ENCODE results near the gene RBM33. TPM values are rescaled to one million over a fixed set of nuclear protein-coding genes. Genes with fewer than 3 reads are reported as not detected.

Gene RBM33
- total and polyA plus RNA-seq, 2 of the 13 experiments (the other 11 are each of a cell fraction or from before 2014, with no cell fraction given), result 12.4 to 28.9 TPM

- peaks cover 37% of the 10 kb centered on the region for H3K4me1 ChIP-seq (ENCODE audit: insufficient read depth, low read length)
- peak overlapping the region in 1 of 3 experiments; percentile 36; a peak in 2 of 6 replicates for H3K4me3 ChIP-seq (replicated peaks in 1 of 3; ENCODE audit: insufficient read depth in 1 of 3, low read depth in 2 of 3, low read length in 3 of 3)
- no peaks in the 10 kb centered on the region for H3K79me2 ChIP-seq (ENCODE audit: insufficient read depth, low read length)
- DNase-seq (ENCODE audit: low spot score) (no peak), ATAC-seq (peak; percentile 13), FAIRE-seq (no peak)
- ChIA-PET CTCF (ENCODE audit: low intra/inter-chr PET ratio, low total read pairs) (no interaction called here), POLR2A (no interaction called here)
- H3K27ac ChIP-seq (ENCODE audit: extremely low read length, insufficient read depth, low read length), result no peak overlapping the region
- intact Hi-C loops (cut with micrococcal nuclease; ENCODE audit: unreplicated experiment) (no loop called here), in situ Hi-C loops (cut with HindIII; ENCODE audit: extremely low pct_ligation_motif_present, low pct_unique_long_range_greater_than_20kb) (no loop called here)
- 26% methylated on average over 18 of the region's 19 CpGs for WGBS (ENCODE audit: low lambda C conversion rate)
- H4K20me1 ChIP-seq (ENCODE audit: insufficient read depth, low read length), result no peaks in the 10 kb centered on the region
- H3K9ac ChIP-seq (ENCODE audit: insufficient read depth, low read depth, low read length), result no peak overlapping the region
- no peaks in the 10 kb centered on the region for H3K36me3 ChIP-seq (replicated peaks in 1 of 2; ENCODE audit: control insufficient read depth in 1 of 2, insufficient read depth in 2 of 2, low read length in 2 of 2)
- peaks cover 2 to 11% of the 10 kb centered on the region in 2 experiments; a peak in 2 of 5 replicates for H3K27me3 ChIP-seq (ENCODE audit: control insufficient read depth in 1 of 2, insufficient read depth in 2 of 2, low read length in 2 of 2)
- H2AFZ ChIP-seq (ENCODE audit: low read length), result no peak overlapping the region
- BruUV-seq (replicated peaks), result no TSS peak
- H3K4me2 ChIP-seq (ENCODE audit: low read depth, low read length), result peak overlapping the region; percentile 58
- H3K9me3 ChIP-seq (ENCODE audit: low read length), result no peaks in the 10 kb centered on the region
- TF ChIP-seq ZNF687 (CRISPR knock-in tag; IDR thresholded peaks at IDR 0.05) (peak; percentile 51), ELF1 (CRISPR knock-in tag; IDR thresholded peaks at IDR 0.05) (0 out of 2 replicates have a peak, but pooled peaks have one; percentile 15), ZNF572 (CRISPR knock-in tag; IDR thresholded peaks at IDR 0.05) (0 out of 2 replicates have a peak, but pooled peaks have one; percentile 25), HOXA9 (CRISPR knock-in tag; IDR thresholded peaks at IDR 0.05; ENCODE audit: borderline replicate concordance) (no peak), ZNF263 (CRISPR knock-in tag; IDR thresholded peaks at IDR 0.05) (no peak), RARA (CRISPR knock-in tag; IDR thresholded peaks at IDR 0.05) (0 out of 2 replicates have a peak, but pooled peaks have one; percentile 17), GABPA (IDR thresholded peaks at IDR 0.05; ENCODE audit: low read depth, low read length) (no peak; the same call in 1 of the 2 replicates), GABPA (CRISPR knock-in tag; IDR thresholded peaks at IDR 0.05; ENCODE audit: low read depth) (peak; percentile 58), RXRB (CRISPR knock-in tag; IDR thresholded peaks at IDR 0.05; ENCODE audit: borderline replicate concordance) (0 out of 2 replicates have a peak, but pooled peaks have one; percentile 21), RXRA (CRISPR knock-in tag; IDR thresholded peaks at IDR 0.05) (no peak), SAP130 (CRISPR knock-in tag; IDR thresholded peaks at IDR 0.05; ENCODE audit: low read depth) (0 out of 2 replicates have a peak, but pooled peaks have one; percentile 11), HOMEZ (CRISPR knock-in tag; IDR thresholded peaks at IDR 0.05; ENCODE audit: low read depth) (0 out of 2 replicates have a peak, but pooled peaks have one; percentile 15), ETV5 (CRISPR knock-in tag; IDR thresholded peaks at IDR 0.05; ENCODE audit: borderline replicate concordance) (peak; percentile 63; the same call in 1 of the 2 replicates)
- TF ChIP-seq, protein P1, sequence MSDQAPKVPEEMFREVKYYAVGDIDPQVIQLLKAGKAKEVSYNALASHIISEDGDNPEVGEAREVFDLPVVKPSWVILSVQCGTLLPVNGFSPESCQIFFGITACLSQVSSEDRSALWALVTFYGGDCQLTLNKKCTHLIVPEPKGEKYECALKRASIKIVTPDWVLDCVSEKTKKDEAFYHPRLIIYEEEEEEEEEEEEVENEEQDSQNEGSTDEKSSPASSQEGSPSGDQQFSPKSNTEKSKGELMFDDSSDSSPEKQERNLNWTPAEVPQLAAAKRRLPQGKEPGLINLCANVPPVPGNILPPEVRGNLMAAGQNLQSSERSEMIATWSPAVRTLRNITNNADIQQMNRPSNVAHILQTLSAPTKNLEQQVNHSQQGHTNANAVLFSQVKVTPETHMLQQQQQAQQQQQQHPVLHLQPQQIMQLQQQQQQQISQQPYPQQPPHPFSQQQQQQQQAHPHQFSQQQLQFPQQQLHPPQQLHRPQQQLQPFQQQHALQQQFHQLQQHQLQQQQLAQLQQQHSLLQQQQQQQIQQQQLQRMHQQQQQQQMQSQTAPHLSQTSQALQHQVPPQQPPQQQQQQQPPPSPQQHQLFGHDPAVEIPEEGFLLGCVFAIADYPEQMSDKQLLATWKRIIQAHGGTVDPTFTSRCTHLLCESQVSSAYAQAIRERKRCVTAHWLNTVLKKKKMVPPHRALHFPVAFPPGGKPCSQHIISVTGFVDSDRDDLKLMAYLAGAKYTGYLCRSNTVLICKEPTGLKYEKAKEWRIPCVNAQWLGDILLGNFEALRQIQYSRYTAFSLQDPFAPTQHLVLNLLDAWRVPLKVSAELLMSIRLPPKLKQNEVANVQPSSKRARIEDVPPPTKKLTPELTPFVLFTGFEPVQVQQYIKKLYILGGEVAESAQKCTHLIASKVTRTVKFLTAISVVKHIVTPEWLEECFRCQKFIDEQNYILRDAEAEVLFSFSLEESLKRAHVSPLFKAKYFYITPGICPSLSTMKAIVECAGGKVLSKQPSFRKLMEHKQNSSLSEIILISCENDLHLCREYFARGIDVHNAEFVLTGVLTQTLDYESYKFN (CRISPR knock-in tag; conservative IDR thresholded peaks at IDR 0.05), result peak; percentile 31; the same call in 1 of the 2 replicates
These were observed 146.8 kb downstream of the RBM33 start for GRCh38 chr7:155791214-155791737.
